HFFc6 (cell line): Measurements from ENCODE around the gene STAU1. TPM values are rescaled to one million over a fixed set of nuclear protein-coding genes. Genes with fewer than 3 reads are reported as not detected.
"Not testable (repeated sequence)": the region's sequence is repeated elsewhere in the genome, so short reads cannot be mapped to it uniquely, and the experiment has no call there.

ENCODE experiments used
- DNase-seq: peaks from one replicate; pipeline ENCODE4 v3.0.0-alpha.2; 2018
- H3K27ac Mint-ChIP-seq: 2 replicates; pipeline ENCODE4 v1.8.0; 2020; ENCODE audit warnings: mild to moderate bottlenecking, mixed read lengths
- H3K27me3 Mint-ChIP-seq: 2 replicates; pipeline ENCODE4 v1.8.0; 2021; ENCODE audit warnings: mild to moderate bottlenecking, moderate library complexity, mixed read lengths; ENCODE audit not compliant: insufficient read depth
- H3K36me3 Mint-ChIP-seq: 2 replicates; pipeline ENCODE4 v1.8.0; 2021; ENCODE audit warnings: low read depth, mixed read lengths
- H3K4me1 Mint-ChIP-seq: 2 replicates; pipeline ENCODE4 v1.8.0; 2020; ENCODE audit warnings: low read depth, mixed read lengths
- H3K4me3 Mint-ChIP-seq: 2 replicates; pipeline ENCODE4 v1.8.0; 2020; ENCODE audit warnings: mild to moderate bottlenecking, moderate library complexity, mixed read lengths
- H3K9me3 Mint-ChIP-seq: 2 replicates; pipeline ENCODE4 v1.8.0; 2020; ENCODE audit warnings: mild to moderate bottlenecking, mixed read lengths
- CTCF ChIP-seq: fragments of 200-600 bp; sonication (generic); IDR thresholded peaks from 2 replicates; pipeline ENCODE4 v1.5.0; 2021; ENCODE audit warnings: antibody characterized with exemption, mild to moderate bottlenecking
- total RNA-seq, 6 experiments: library from RNA; stranded (reverse); fragmentation: NEBNext Ultra II Directional; extraction: Animal tissue kit (Norgen Biotek cat#: 25700); gene quantifications; 2 replicates in 1 of 6; 3 replicates in 5 of 6; pipeline ENCODE4 v1.2.3, GENCODE V29; 2021

STAU1 gene
- total RNA-seq, 6 experiments from 2014 or later, result 85.6 to 95.4 (median 87.9) TPM

- DNase-seq, result no peak
- no peak overlapping the region for H3K27ac Mint-ChIP-seq
- no peaks in the 10 kb centered on the region; the same call in 1 of the 2 replicates for H3K27me3 Mint-ChIP-seq
- H3K4me1 Mint-ChIP-seq, result no peaks in the 10 kb centered on the region
- H3K9me3 Mint-ChIP-seq, result no peaks in the 10 kb centered on the region
- H3K4me3 Mint-ChIP-seq, result no peak overlapping the region
- TF ChIP-seq CTCF, result no peak
- peaks cover 50% of the 10 kb centered on the region for H3K36me3 Mint-ChIP-seq
These were observed 90.0 kb downstream of the STAU1 start for GRCh38 chr20:49098136-49098535.

DNA sequence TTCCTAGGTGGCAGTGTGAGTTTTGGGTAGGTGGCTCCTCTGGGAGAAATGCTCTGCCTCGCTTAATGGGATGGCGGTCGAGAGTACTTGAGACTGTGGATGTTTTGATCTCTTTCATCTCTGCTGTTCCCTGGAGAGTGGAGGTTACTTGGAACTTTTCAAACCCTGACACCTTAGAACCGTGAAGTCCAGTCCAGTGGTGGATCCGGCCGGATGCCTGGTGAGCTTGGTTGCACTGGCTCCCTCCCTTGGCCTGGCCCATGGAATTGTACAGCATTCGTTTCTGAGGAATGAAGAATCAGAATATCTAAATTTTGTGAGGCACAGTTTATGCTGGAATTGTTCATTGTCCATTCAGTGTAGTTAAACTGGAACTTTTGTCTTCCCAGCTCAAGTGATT lies 91.0 kb downstream of the STAU1 start:
- H3K4me1 Mint-ChIP-seq, result no peaks in the 10 kb centered on the region
- H3K36me3 Mint-ChIP-seq, result peaks cover 41% of the 10 kb centered on the region
- no peaks in the 10 kb centered on the region; the same call in 1 of the 2 replicates for H3K27me3 Mint-ChIP-seq
- no peaks in the 10 kb centered on the region for H3K9me3 Mint-ChIP-seq
- no peak overlapping the region for H3K27ac Mint-ChIP-seq
- no peak overlapping the region for H3K4me3 Mint-ChIP-seq
- no peak for DNase-seq
- TF ChIP-seq CTCF, result no peak

GRCh38 chr20:49096203-49096730 lies 91.9 kb downstream of the STAU1 start:
- Mint-ChIP-seq H3K36me3 (peaks cover 33% of the 10 kb centered on the region), H3K9me3 (no peaks in the 10 kb centered on the region), H3K4me3 (no peak overlapping the region), H3K4me1 (no peaks in the 10 kb centered on the region), H3K27me3 (no peaks in the 10 kb centered on the region; the same call in 1 of the 2 replicates), H3K27ac (no peak overlapping the region)
- TF ChIP-seq CTCF, result no peak
- no peak for DNase-seq

- no peak overlapping the region for H3K27ac Mint-ChIP-seq
- TF ChIP-seq CTCF, result no peak
- no peaks in the 10 kb centered on the region for H3K4me1 Mint-ChIP-seq
- no peaks in the 10 kb centered on the region for H3K9me3 Mint-ChIP-seq
- H3K27me3 Mint-ChIP-seq, result no peaks in the 10 kb centered on the region
- H3K36me3 Mint-ChIP-seq, result peaks cover 14% of the 10 kb centered on the region
- no peak overlapping the region for H3K4me3 Mint-ChIP-seq
- DNase-seq, result no peak
These were observed 96.4 kb downstream of the STAU1 start for GRCh38 chr20:49091762-49092161.

GRCh38 chr20:49091104-49091503 lies 97.0 kb downstream of the STAU1 start:
- Mint-ChIP-seq H3K4me1 (no peaks in the 10 kb centered on the region), H3K36me3 (peaks cover 9% of the 10 kb centered on the region), H3K4me3 (no peak overlapping the region), H3K9me3 (no peaks in the 10 kb centered on the region), H3K27ac (no peak overlapping the region), H3K27me3 (no peaks in the 10 kb centered on the region)
- no peak for DNase-seq
- no peak for TF ChIP-seq CTCF

GRCh38 chr20:49082295-49082694 lies 105.8 kb downstream of the STAU1 start:
- H3K9me3 Mint-ChIP-seq, DNase-seq, H3K4me3 Mint-ChIP-seq, H3K4me1 Mint-ChIP-seq, H3K27me3 Mint-ChIP-seq, H3K27ac Mint-ChIP-seq: not testable (repeated sequence)
- peaks cover 19% of the 10 kb centered on the region for H3K36me3 Mint-ChIP-seq
